ENCODE data around the gene ADAD1. TPM values are rescaled to one million over a fixed set of nuclear protein-coding genes. Genes with fewer than 3 reads are reported as not detected.
A peak's percentile ranks its signal among the peaks of the same experiment; 100 is the strongest.
"Not testable (repeated sequence)": the region's sequence is repeated elsewhere in the genome, so short reads cannot be mapped to it uniquely, and the experiment has no call there.

Gene ADAD1
- total and polyA plus RNA-seq, 5 donors from 2014 or later = not detected

- Mint-ChIP-seq H3K4me1 (peaks cover 0 to 7% (median 2%) of the 10 kb centered on the region in 4 donors), H3K27ac (no peak overlapping the region), H3K27me3 (peaks cover 4% of the 10 kb centered on the region), H3K36me3 (peaks cover 39% of the 10 kb centered on the region), H3K9me3 (no peaks in the 10 kb centered on the region), H3K4me3 (no peak overlapping the region)
- ATAC-seq (ENCODE audit: low read depth in 2 of 2) (no peak), DNase-seq (no peak)
- peaks cover 3% of the 10 kb centered on the region for H3K4me1 ChIP-seq (ENCODE audit: control insufficient read depth, insufficient read depth, low read length, poor library complexity, severe bottlenecking)
- no peaks in the 10 kb centered on the region for H3K9me3 ChIP-seq (ENCODE audit: control insufficient read depth in 2 of 2, low read length in 2 of 2)
- no peaks in the 10 kb centered on the region for H3K27me3 ChIP-seq (ENCODE audit: control insufficient read depth, insufficient read depth, low read length)
- H3K36me3 ChIP-seq (ENCODE audit: control insufficient read depth, insufficient read depth, low read length) = peaks cover 54% of the 10 kb centered on the region
- H3K27ac ChIP-seq (ENCODE audit: insufficient read depth, low read length, poor library complexity, severe bottlenecking) = no peak overlapping the region
- H3K4me3 ChIP-seq (ENCODE audit: low read depth, low read length) = no peak overlapping the region
Measured at GRCh38 chr4:122360754-122361153, 18.1 kb upstream of the ADAD1 start.

- no peak overlapping the region for H3K27ac ChIP-seq (ENCODE audit: insufficient read depth, low read length, poor library complexity, severe bottlenecking)
- Mint-ChIP-seq H3K27me3 (peaks cover 19% of the 10 kb centered on the region), H3K36me3 (peaks cover 19% of the 10 kb centered on the region), H3K27ac (no peak overlapping the region), H3K4me3 (no peak overlapping the region), H3K9me3 (peaks cover 2 to 27% (median 6%) of the 10 kb centered on the region in 7 donors), H3K4me1 (peaks cover 0 to 7% (median 2%) of the 10 kb centered on the region in 4 donors)
- H3K27me3 ChIP-seq (ENCODE audit: control insufficient read depth, insufficient read depth, low read length) = no peaks in the 10 kb centered on the region
- no peak for ATAC-seq (ENCODE audit: low read depth in 2 of 2)
- H3K4me3 ChIP-seq (ENCODE audit: low read depth, low read length) = no peak overlapping the region
- peak in 1 of 3 donors; percentile 48 for DNase-seq
- H3K9me3 ChIP-seq (ENCODE audit: control insufficient read depth in 2 of 2, low read length in 2 of 2) = peaks cover 0 to 2% of the 10 kb centered on the region in 2 experiments
- peaks cover 28% of the 10 kb centered on the region for H3K36me3 ChIP-seq (ENCODE audit: control insufficient read depth, insufficient read depth, low read length)
- H3K4me1 ChIP-seq (ENCODE audit: control insufficient read depth, insufficient read depth, low read length, poor library complexity, severe bottlenecking) = peaks cover 3% of the 10 kb centered on the region
Measured at GRCh38 chr4:122364700-122365404, 14.0 kb upstream of the ADAD1 start.

- H3K9me3 ChIP-seq (ENCODE audit: control insufficient read depth in 2 of 2, low read length in 2 of 2); H3K4me1 ChIP-seq (ENCODE audit: control insufficient read depth, insufficient read depth, low read length, poor library complexity, severe bottlenecking); H3K27ac Mint-ChIP-seq; H3K36me3 Mint-ChIP-seq; H3K4me3 ChIP-seq (ENCODE audit: low read depth, low read length); H3K36me3 ChIP-seq (ENCODE audit: control insufficient read depth, insufficient read depth, low read length); H3K4me3 Mint-ChIP-seq; DNase-seq; H3K4me1 Mint-ChIP-seq; H3K27ac ChIP-seq (ENCODE audit: insufficient read depth, low read length, poor library complexity, severe bottlenecking); ATAC-seq (ENCODE audit: low read depth in 2 of 2); H3K27me3 ChIP-seq (ENCODE audit: control insufficient read depth, insufficient read depth, low read length): not testable (repeated sequence)
- Mint-ChIP-seq H3K9me3 (peaks cover 2 to 28% (median 13%) of the 10 kb centered on the region in 7 donors), H3K27me3 (peaks cover 19% of the 10 kb centered on the region)
Measured at GRCh38 chr4:122368786-122369185, 10.0 kb upstream of the ADAD1 start.

- H3K27me3 Mint-ChIP-seq = peaks cover 6% of the 10 kb centered on the region
- Histone ChIP-seq H3K27ac (ENCODE audit: insufficient read depth, low read length, poor library complexity, severe bottlenecking) (no peak overlapping the region), H3K36me3 (ENCODE audit: control insufficient read depth, insufficient read depth, low read length) (no peaks in the 10 kb centered on the region), H3K27me3 (ENCODE audit: control insufficient read depth, insufficient read depth, low read length) (no peaks in the 10 kb centered on the region), H3K4me3 (ENCODE audit: low read depth, low read length) (no peak overlapping the region), H3K4me1 (ENCODE audit: control insufficient read depth, insufficient read depth, low read length, poor library complexity, severe bottlenecking) (no peaks in the 10 kb centered on the region), H3K9me3 (ENCODE audit: control insufficient read depth in 2 of 2, low read length in 2 of 2) (no peaks in the 10 kb centered on the region)
- H3K9me3 Mint-ChIP-seq = peaks cover 0 to 3% (median 0%) of the 10 kb centered on the region in 7 donors
- H3K27ac Mint-ChIP-seq = no peak overlapping the region
- no peaks in the 10 kb centered on the region for H3K36me3 Mint-ChIP-seq
- no peaks in the 10 kb centered on the region for H3K4me1 Mint-ChIP-seq
- no peak overlapping the region for H3K4me3 Mint-ChIP-seq
- ATAC-seq (ENCODE audit: low read depth in 2 of 2) = no peak
- no peak for DNase-seq
Measured at GRCh38 chr4:122377352-122377751, 1.5 kb upstream of the ADAD1 start.

- ATAC-seq (ENCODE audit: low read depth in 2 of 2) = no peak
- peaks cover 6% of the 10 kb centered on the region for H3K27me3 Mint-ChIP-seq
- H3K27ac ChIP-seq (ENCODE audit: insufficient read depth, low read length, poor library complexity, severe bottlenecking) = no peak overlapping the region
Measured at GRCh38 chr4:122379239-122379638, 428 bp downstream of the ADAD1 start.

GRCh38 chr4:122383341-122383740, 4.5 kb downstream of the ADAD1 start:
- Histone ChIP-seq H3K9me3 (ENCODE audit: control insufficient read depth in 2 of 2, low read length in 2 of 2) (no peaks in the 10 kb centered on the region), H3K27ac (ENCODE audit: insufficient read depth, low read length, poor library complexity, severe bottlenecking) (no peak overlapping the region), H3K4me3 (ENCODE audit: low read depth, low read length) (no peak overlapping the region), H3K36me3 (ENCODE audit: control insufficient read depth, insufficient read depth, low read length) (no peaks in the 10 kb centered on the region), H3K4me1 (ENCODE audit: control insufficient read depth, insufficient read depth, low read length, poor library complexity, severe bottlenecking) (no peaks in the 10 kb centered on the region), H3K27me3 (ENCODE audit: control insufficient read depth, insufficient read depth, low read length) (no peaks in the 10 kb centered on the region)
- Mint-ChIP-seq H3K36me3 (no peaks in the 10 kb centered on the region), H3K9me3 (peaks cover 0 to 7% (median 2%) of the 10 kb centered on the region in 7 donors), H3K27me3 (peaks cover 6% of the 10 kb centered on the region), H3K27ac (no peak overlapping the region), H3K4me3 (no peak overlapping the region), H3K4me1 (no peaks in the 10 kb centered on the region)
- DNase-seq (no peak), ATAC-seq (ENCODE audit: low read depth in 2 of 2) (no peak)

More at GRCh38 chr4:122379239-122379638, 428 bp downstream of the ADAD1 start:
- no peaks in the 10 kb centered on the region for H3K9me3 ChIP-seq (ENCODE audit: control insufficient read depth in 2 of 2, low read length in 2 of 2)
- Mint-ChIP-seq H3K4me1 (no peaks in the 10 kb centered on the region), H3K27ac (no peak overlapping the region), H3K36me3 (no peaks in the 10 kb centered on the region), H3K4me3 (no peak overlapping the region), H3K9me3 (peaks cover 0 to 1% (median 0%) of the 10 kb centered on the region in 7 donors)
- H3K27me3 ChIP-seq (ENCODE audit: control insufficient read depth, insufficient read depth, low read length) = no peaks in the 10 kb centered on the region
- H3K4me1 ChIP-seq (ENCODE audit: control insufficient read depth, insufficient read depth, low read length, poor library complexity, severe bottlenecking) = no peaks in the 10 kb centered on the region
- no peaks in the 10 kb centered on the region for H3K36me3 ChIP-seq (ENCODE audit: control insufficient read depth, insufficient read depth, low read length)
- no peak overlapping the region for H3K4me3 ChIP-seq (ENCODE audit: low read depth, low read length)
- no peak for DNase-seq

GRCh38 chr4:122384245-122384644, 5.4 kb downstream of the ADAD1 start:
- ATAC-seq (ENCODE audit: low read depth in 2 of 2) (no peak), DNase-seq (no peak)
- Histone ChIP-seq H3K36me3 (ENCODE audit: control insufficient read depth, insufficient read depth, low read length) (no peaks in the 10 kb centered on the region), H3K27me3 (ENCODE audit: control insufficient read depth, insufficient read depth, low read length) (no peaks in the 10 kb centered on the region), H3K4me1 (ENCODE audit: control insufficient read depth, insufficient read depth, low read length, poor library complexity, severe bottlenecking) (no peaks in the 10 kb centered on the region), H3K27ac (ENCODE audit: insufficient read depth, low read length, poor library complexity, severe bottlenecking) (no peak overlapping the region), H3K4me3 (ENCODE audit: low read depth, low read length) (no peak overlapping the region), H3K9me3 (ENCODE audit: control insufficient read depth in 2 of 2, low read length in 2 of 2) (no peaks in the 10 kb centered on the region)
- Mint-ChIP-seq H3K27ac (no peak overlapping the region), H3K27me3 (peaks cover 6% of the 10 kb centered on the region), H3K4me3 (no peak overlapping the region), H3K36me3 (no peaks in the 10 kb centered on the region), H3K9me3 (peaks cover 0 to 14% (median 5%) of the 10 kb centered on the region in 7 donors), H3K4me1 (no peaks in the 10 kb centered on the region)

- Mint-ChIP-seq H3K9me3 (peaks cover 0 to 10% (median 8%) of the 10 kb centered on the region in 7 donors), H3K27me3 (peaks cover 5% of the 10 kb centered on the region), H3K4me3 (no peak overlapping the region), H3K27ac (no peak overlapping the region), H3K4me1 (no peaks in the 10 kb centered on the region), H3K36me3 (no peaks in the 10 kb centered on the region)
- no peaks in the 10 kb centered on the region for H3K4me1 ChIP-seq (ENCODE audit: control insufficient read depth, insufficient read depth, low read length, poor library complexity, severe bottlenecking)
- no peak overlapping the region for H3K4me3 ChIP-seq (ENCODE audit: low read depth, low read length)
- no peaks in the 10 kb centered on the region for H3K36me3 ChIP-seq (ENCODE audit: control insufficient read depth, insufficient read depth, low read length)
- no peaks in the 10 kb centered on the region for H3K9me3 ChIP-seq (ENCODE audit: control insufficient read depth in 2 of 2, low read length in 2 of 2)
- no peaks in the 10 kb centered on the region for H3K27me3 ChIP-seq (ENCODE audit: control insufficient read depth, insufficient read depth, low read length)
- no peak for ATAC-seq (ENCODE audit: low read depth in 2 of 2)
- no peak overlapping the region for H3K27ac ChIP-seq (ENCODE audit: insufficient read depth, low read length, poor library complexity, severe bottlenecking)
- no peak for DNase-seq
Measured at GRCh38 chr4:122393276-122393675, 14.5 kb downstream of the ADAD1 start.
